HG03571 (cell line): Measurements from ENCODE around the gene ZNF878.

Experiments
- ATAC-seq: cut with Tn5 transposase; IDR thresholded peaks from one replicate; pipeline ENCODE4 v1.9.1; 2021; ENCODE audit not compliant: unreplicated experiment

ZNF878 gene

GRCh38 chr19:12035220-12036172 lies 17.3 kb downstream of the ZNF878 start, which contains the start of gene ZNF433:
ZNF433 (minus strand) TSS chr19:12035679; CDS start chr19:12035539, 140 bp downstream.
- ATAC-seq, result no peak

GRCh38 chr19:12034620-12035019 lies 18.1 kb downstream of the ZNF878 start:
- ATAC-seq, result no peak

GRCh38 chr19:12034198-12034597 lies 18.6 kb downstream of the ZNF878 start:
- no peak for ATAC-seq

GRCh38 chr19:12015753-12016116 lies 37.0 kb downstream of the ZNF878 start:
- ATAC-seq, result no peak

- no peak for ATAC-seq
Measured at GRCh38 chr19:12015015-12015752, 37.6 kb downstream of the ZNF878 start.

GRCh38 chr19:12000152-12000981 lies 52.4 kb downstream of the ZNF878 start:
- no peak for ATAC-seq

GRCh38 chr19:11995174-11995573 lies 57.6 kb downstream of the ZNF878 start:
- no peak for ATAC-seq
